Endothelial cell (in vitro differentiated cells): ENCODE measurements around the gene PPP4R3B. TPM values are rescaled to one million over a fixed set of nuclear protein-coding genes. Genes with fewer than 3 reads are reported as not detected.

Source experiments
- DNase-seq: peaks from one replicate; pipeline ENCODE4 v3.0.0; 2021; ENCODE audit warnings: low spot score
- H3K27ac Mint-ChIP-seq: one replicate; pipeline ENCODE4 v1.8.0; 2021; ENCODE audit warnings: mixed read lengths, inconsistent platforms; ENCODE audit not compliant: unreplicated experiment
- H3K27me3 Mint-ChIP-seq: one replicate; pipeline ENCODE4 v1.8.0; 2021; ENCODE audit warnings: mild to moderate bottlenecking, moderate library complexity, mixed read lengths, inconsistent platforms; ENCODE audit not compliant: unreplicated experiment
- H3K36me3 Mint-ChIP-seq: one replicate; pipeline ENCODE4 v1.8.0; 2021; ENCODE audit warnings: mild to moderate bottlenecking, low read depth, mixed read lengths, inconsistent platforms; ENCODE audit not compliant: unreplicated experiment
- H3K4me1 Mint-ChIP-seq: one replicate; pipeline ENCODE4 v1.8.0; 2021; ENCODE audit warnings: mild to moderate bottlenecking, mixed read lengths, inconsistent platforms; ENCODE audit not compliant: unreplicated experiment
- H3K4me3 Mint-ChIP-seq: one replicate; pipeline ENCODE4 v1.8.0; 2021; ENCODE audit warnings: mild to moderate bottlenecking, mixed read lengths, inconsistent platforms; ENCODE audit not compliant: unreplicated experiment
- H3K9me3 Mint-ChIP-seq: one replicate; pipeline ENCODE4 v1.8.0; 2021; ENCODE audit warnings: mixed read lengths, inconsistent platforms; ENCODE audit not compliant: unreplicated experiment
- CTCF ChIP-seq: fragments of 200-600 bp; sonication (generic); IDR thresholded peaks from one replicate; pipeline ENCODE4 v1.5.0; 2021; ENCODE audit warnings: antibody characterized with exemption; ENCODE audit not compliant: unreplicated experiment
- total RNA-seq: library from RNA; stranded (reverse); fragmentation: NEBNext Ultra II Directional; extraction: Animal tissue kit (Norgen Biotek cat#: 25700); gene quantifications from one replicate; pipeline ENCODE4 v1.2.1, GENCODE V29; 2021; ENCODE audit not compliant: unreplicated experiment

Gene PPP4R3B
- total RNA-seq, 1 donor from 2014 or later: 33.0 TPM

DNA sequence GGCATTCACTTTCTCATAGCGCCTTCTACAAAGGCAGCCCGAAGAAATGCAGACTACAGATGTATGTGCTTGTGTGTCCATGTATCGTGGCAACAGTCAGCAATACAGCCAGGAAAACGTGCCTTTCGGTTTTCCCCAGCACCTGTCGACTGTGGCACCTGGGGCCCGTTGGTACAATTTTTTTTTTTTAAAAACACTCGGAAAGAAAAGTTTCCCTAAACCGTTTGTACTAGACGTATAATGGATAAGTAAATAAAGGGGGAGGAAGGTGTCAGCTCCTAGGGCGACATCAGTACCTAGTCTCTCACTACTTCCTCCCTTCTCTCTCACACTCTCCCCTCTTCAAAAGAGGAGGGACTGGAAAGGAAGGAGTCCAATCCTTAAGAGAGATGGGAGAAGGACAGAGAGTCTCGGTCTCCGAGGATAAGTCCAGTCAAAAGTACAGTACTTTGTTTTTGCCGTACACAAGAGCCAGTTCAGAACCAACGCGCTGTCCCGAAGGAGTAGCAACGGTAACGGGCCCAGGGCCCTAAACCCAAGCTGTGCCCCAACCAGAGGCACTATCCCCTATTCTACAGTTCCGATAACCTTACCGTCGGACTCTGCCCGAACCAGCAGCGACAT is 759 bp downstream of the PPP4R3B start:
- no peak for TF ChIP-seq CTCF
- Mint-ChIP-seq H3K4me1 (peaks cover 21% of the 10 kb centered on the region), H3K4me3 (no peak overlapping the region), H3K27me3 (peaks cover 5% of the 10 kb centered on the region), H3K36me3 (peaks cover 16% of the 10 kb centered on the region), H3K9me3 (no peaks in the 10 kb centered on the region), H3K27ac (no peak overlapping the region)
- peak; percentile 27 for DNase-seq

GRCh38 chr2:55611997-55612396 is 5.4 kb downstream of the PPP4R3B start:
- Mint-ChIP-seq H3K4me3 (no peak overlapping the region), H3K4me1 (peaks cover 8% of the 10 kb centered on the region), H3K27ac (no peak overlapping the region), H3K27me3 (peaks cover 5% of the 10 kb centered on the region), H3K36me3 (peaks cover 19% of the 10 kb centered on the region), H3K9me3 (no peaks in the 10 kb centered on the region)
- no peak for TF ChIP-seq CTCF
- no peak for DNase-seq

DNA sequence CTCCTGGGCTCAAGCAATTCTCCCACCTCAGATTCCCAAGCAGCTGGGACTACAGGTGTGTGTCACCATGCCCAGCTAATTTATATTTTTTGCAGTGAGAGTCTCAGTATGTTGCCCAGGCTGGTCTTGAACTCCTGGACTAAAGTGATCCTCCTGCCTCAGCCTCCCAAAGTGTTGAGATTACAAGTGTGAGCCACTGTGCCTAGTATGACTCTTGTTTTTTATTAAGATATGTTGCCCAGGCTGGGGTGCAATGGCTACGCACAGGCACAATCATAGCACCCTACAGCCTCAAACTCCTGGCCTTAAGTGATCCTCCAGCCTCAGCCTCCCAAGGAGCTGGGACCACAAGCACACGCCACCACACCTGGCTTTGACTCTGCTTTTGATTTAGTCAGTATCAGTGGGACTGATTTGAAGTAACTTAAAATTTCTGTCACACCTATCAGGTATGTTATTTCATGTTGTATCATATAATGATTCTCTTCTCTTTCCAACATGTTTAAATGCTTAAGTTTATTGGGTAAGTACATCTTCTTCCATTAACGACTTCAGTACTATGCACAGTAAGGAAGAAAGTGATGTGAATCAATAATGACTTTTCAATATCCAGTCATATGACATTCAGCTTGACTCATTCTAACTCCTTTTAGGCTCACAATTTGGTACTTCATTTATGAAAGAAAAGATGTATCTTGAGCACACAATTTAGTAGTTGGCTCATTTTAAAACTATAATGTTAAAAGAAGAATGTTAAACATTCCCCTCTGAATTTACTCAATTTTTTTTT is 6.3 kb downstream of the PPP4R3B start:
- Mint-ChIP-seq H3K27me3 (peaks cover 1% of the 10 kb centered on the region), H3K4me3 (no peak overlapping the region), H3K27ac (no peak overlapping the region), H3K36me3 (peaks cover 13% of the 10 kb centered on the region), H3K9me3 (no peaks in the 10 kb centered on the region), H3K4me1 (peaks cover 8% of the 10 kb centered on the region)
- DNase-seq: no peak
- TF ChIP-seq CTCF: no peak

DNA sequence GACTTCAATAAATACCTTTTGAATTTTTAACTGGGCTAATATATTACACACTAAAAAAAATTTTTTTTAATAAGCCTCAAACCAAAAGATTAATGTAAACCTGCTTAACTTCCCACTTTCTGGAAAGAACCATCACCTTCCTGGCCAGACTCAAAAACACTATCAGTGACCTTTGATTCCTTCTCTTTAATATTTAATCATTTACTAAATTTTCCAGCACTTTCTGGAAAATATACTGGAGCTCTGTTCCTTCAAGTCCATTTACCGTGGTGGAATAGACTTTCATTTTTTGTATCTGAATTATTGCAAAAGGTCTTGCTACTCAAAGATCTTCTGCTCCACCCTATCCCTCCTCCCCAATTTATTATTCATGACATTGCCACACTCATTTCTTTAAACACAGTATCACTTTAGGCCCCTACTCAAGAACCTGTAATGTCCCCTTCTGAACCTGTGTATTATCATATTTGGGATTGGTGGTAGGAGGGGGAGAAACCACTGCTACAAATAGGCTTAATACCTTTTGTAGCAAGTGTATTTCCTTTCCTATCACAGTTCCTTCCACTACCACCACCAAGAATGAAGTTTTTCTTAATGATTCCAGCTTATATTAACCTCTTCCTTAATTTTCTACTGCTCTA is 7.4 kb downstream of the PPP4R3B start:
- no peak overlapping the region for H3K4me3 Mint-ChIP-seq

More for the DNA sequence above, 7.4 kb downstream of the PPP4R3B start:
- H3K36me3 Mint-ChIP-seq: peaks cover 13% of the 10 kb centered on the region
- no peak for TF ChIP-seq CTCF
- H3K27ac Mint-ChIP-seq: no peak overlapping the region
- DNase-seq: no peak
- H3K9me3 Mint-ChIP-seq: no peaks in the 10 kb centered on the region
- H3K4me1 Mint-ChIP-seq: no peaks in the 10 kb centered on the region
- H3K27me3 Mint-ChIP-seq: no peaks in the 10 kb centered on the region
